Activated T-cell treated with anti-CD3 and anti-CD28 coated beads, Interleukin-2, amount 50 U/mL, for 72 hours (primary cell): ENCODE measurements around the gene ODF2L. TPM values are rescaled to one million over a fixed set of nuclear protein-coding genes. Genes with fewer than 3 reads are reported as not detected.

Source experiments
- ATAC-seq, 2 donors: fragments of 150-1000 bp; cut with Tn5 transposase; replicated peaks in 1 of 2; 2 replicates each; pipeline ENCODE4 v1.10.0; 2021; ENCODE audit warnings: moderate library complexity in 2 of 2, mild to moderate bottlenecking in 1 of 2
- DNase-seq, 2 donors: peaks; one replicate each; pipeline ENCODE4 v3.0.0; 2021 to 2022; ENCODE audit warnings: mixed read lengths in 1 of 2
- H3K27ac Mint-ChIP-seq: one replicate; pipeline ENCODE4 v1.8.0; 2022; ENCODE audit warnings: mild to moderate bottlenecking, moderate library complexity, mixed read lengths
- H3K27me3 Mint-ChIP-seq: one replicate; pipeline ENCODE4 v1.8.0; 2022; ENCODE audit warnings: low read depth, mixed read lengths
- H3K36me3 Mint-ChIP-seq, 2 donors: one replicate each; pipeline ENCODE4 v1.8.0; 2022; ENCODE audit warnings: mixed read lengths in 2 of 2, mild to moderate bottlenecking in 1 of 2; ENCODE audit not compliant: insufficient read depth in 2 of 2
- H3K4me1 Mint-ChIP-seq: one replicate; pipeline ENCODE4 v1.8.0; 2022; ENCODE audit warnings: low read depth, mixed read lengths
- H3K4me3 Mint-ChIP-seq, 2 donors: one replicate each; pipeline ENCODE4 v1.8.0; 2022; ENCODE audit warnings: mild to moderate bottlenecking in 2 of 2, mixed read lengths in 2 of 2, moderate library complexity in 2 of 2
- H3K9me3 Mint-ChIP-seq, 2 donors: one replicate each; pipeline ENCODE4 v1.8.0; 2022; ENCODE audit warnings: mixed read lengths in 2 of 2
- total RNA-seq, 2 donors: library from RNA; stranded (reverse); gene quantifications; one replicate each; pipeline ENCODE4 v1.2.3, GENCODE V29; 2022

The ODF2L gene
- total RNA-seq, 2 donors from 2014 or later, result 31.8 to 39.2 TPM

- DNase-seq (no peak), ATAC-seq (no peak)
- H3K36me3 Mint-ChIP-seq, result no peaks in the 10 kb centered on the region
- H3K27ac Mint-ChIP-seq, result no peak overlapping the region
- peaks cover 0 to 2% of the 10 kb centered on the region in 2 donors for H3K9me3 Mint-ChIP-seq
- H3K27me3 Mint-ChIP-seq, result no peaks in the 10 kb centered on the region
- H3K4me3 Mint-ChIP-seq, result no peak overlapping the region
- H3K4me1 Mint-ChIP-seq, result no peaks in the 10 kb centered on the region
Observed at GRCh38 chr1:86325264-86325663, 70.9 kb downstream of the ODF2L start.

- DNase-seq (no peak), ATAC-seq (no peak)
- H3K27me3 Mint-ChIP-seq, result no peaks in the 10 kb centered on the region
- H3K27ac Mint-ChIP-seq, result no peak overlapping the region
- no peaks in the 10 kb centered on the region for H3K4me1 Mint-ChIP-seq
- H3K4me3 Mint-ChIP-seq, result no peak overlapping the region
- no peaks in the 10 kb centered on the region for H3K36me3 Mint-ChIP-seq
- H3K9me3 Mint-ChIP-seq, result no peaks in the 10 kb centered on the region
Observed at GRCh38 chr1:86324130-86324822, 71.8 kb downstream of the ODF2L start.

- Mint-ChIP-seq H3K27me3 (no peaks in the 10 kb centered on the region), H3K4me1 (no peaks in the 10 kb centered on the region), H3K27ac (no peak overlapping the region), H3K36me3 (no peaks in the 10 kb centered on the region), H3K4me3 (no peak overlapping the region), H3K9me3 (no peaks in the 10 kb centered on the region)
- ATAC-seq, result no peak
- DNase-seq, result no peak
Observed at GRCh38 chr1:86322241-86322640, 73.9 kb downstream of the ODF2L start.

- ATAC-seq (no peak), DNase-seq (no peak)
- H3K9me3 Mint-ChIP-seq, result no peaks in the 10 kb centered on the region
- H3K4me3 Mint-ChIP-seq, result no peak overlapping the region
- no peak overlapping the region for H3K27ac Mint-ChIP-seq
- H3K27me3 Mint-ChIP-seq, result no peaks in the 10 kb centered on the region
- no peaks in the 10 kb centered on the region for H3K4me1 Mint-ChIP-seq
- H3K36me3 Mint-ChIP-seq, result no peaks in the 10 kb centered on the region
Observed at GRCh38 chr1:86318436-86318835, 77.7 kb downstream of the ODF2L start.

GRCh38 chr1:86317926-86318325, 78.2 kb downstream of the ODF2L start:
- H3K27ac Mint-ChIP-seq, result no peak overlapping the region
- no peaks in the 10 kb centered on the region for H3K4me1 Mint-ChIP-seq
- no peak for ATAC-seq
- no peaks in the 10 kb centered on the region for H3K27me3 Mint-ChIP-seq
- H3K36me3 Mint-ChIP-seq, result no peaks in the 10 kb centered on the region
- DNase-seq, result no peak
- no peaks in the 10 kb centered on the region for H3K9me3 Mint-ChIP-seq
- no peak overlapping the region for H3K4me3 Mint-ChIP-seq

- Mint-ChIP-seq H3K27ac (no peak overlapping the region), H3K4me3 (no peak overlapping the region), H3K27me3 (no peaks in the 10 kb centered on the region), H3K4me1 (no peaks in the 10 kb centered on the region), H3K9me3 (peaks cover 6% of the 10 kb centered on the region in 2 donors), H3K36me3 (peaks cover under 1 to 3% of the 10 kb centered on the region in 2 donors)
- DNase-seq, result no peak
- ATAC-seq, result no peak
Observed at GRCh38 chr1:86305731-86306130, 90.4 kb downstream of the ODF2L start.

GRCh38 chr1:86303041-86303690, 93.0 kb downstream of the ODF2L start:
- no peaks in the 10 kb centered on the region for H3K4me1 Mint-ChIP-seq
- peaks cover 8% of the 10 kb centered on the region in 2 donors for H3K9me3 Mint-ChIP-seq
- peaks cover 1 to 5% of the 10 kb centered on the region in 2 donors for H3K36me3 Mint-ChIP-seq
- no peak overlapping the region for H3K27ac Mint-ChIP-seq
- H3K4me3 Mint-ChIP-seq, result no peak overlapping the region
- no peaks in the 10 kb centered on the region for H3K27me3 Mint-ChIP-seq
- DNase-seq (no peak), ATAC-seq (no peak)

Other genes with a start within 250 kb of the ODF2L start
- under 1 TPM; 0.12 to 0.34 TPM for gene COL24A1, start 239.6 kb downstream of the ODF2L start, total RNA-seq
- gene CLCA2, start 27.8 kb upstream of the ODF2L start, total RNA-seq, result not detected
- not detected for gene CLCA1, start 72.6 kb upstream of the ODF2L start, total RNA-seq
- gene CLCA4, start 150.8 kb upstream of the ODF2L start, total RNA-seq, result not detected